NT2/D1 (cell line): ENCODE data around the gene FGF22.
A peak's percentile ranks its signal among the peaks of the same experiment; 100 is the strongest.

ENCODE experiments used
- DNase-seq: peaks from one replicate; pipeline ENCODE4 v3.0.0-alpha.2; 2011; ENCODE audit warnings: low read depth, low spot score
- H3K27me3 ChIP-seq: 2 replicates; pipeline ENCODE4 v1.6.0; 2011; ENCODE audit warnings: mild to moderate bottlenecking; ENCODE audit not compliant: insufficient read length, insufficient read depth
- H3K36me3 ChIP-seq: 2 replicates; pipeline ENCODE4 v1.6.1; 2011; ENCODE audit warnings: mild to moderate bottlenecking, low read length, mixed read lengths; ENCODE audit not compliant: insufficient read depth, insufficient read length
- H3K4me1 ChIP-seq: 2 replicates; pipeline ENCODE4 v1.5.1; 2011; ENCODE audit not compliant: insufficient read depth, insufficient read length
- H3K4me3 ChIP-seq: 2 replicates; pipeline ENCODE4 v1.5.1; 2011; ENCODE audit warnings: low read depth; ENCODE audit not compliant: insufficient read length
- H3K9ac ChIP-seq: 2 replicates; pipeline ENCODE4 v1.6.0; 2011; ENCODE audit warnings: low read depth; ENCODE audit not compliant: insufficient read length
- H3K9me3 ChIP-seq: 2 replicates; pipeline ENCODE4 v1.5.1; 2011; ENCODE audit warnings: mild to moderate bottlenecking, low read length; ENCODE audit not compliant: insufficient read depth
- SUZ12 ChIP-seq: IDR thresholded peaks from 2 replicates; pipeline ENCODE4 v1.6.1; 2011; ENCODE audit not compliant: insufficient read length, insufficient read depth; ENCODE audit errors: extremely low read depth
- YY1 ChIP-seq: IDR thresholded peaks from 2 replicates; pipeline ENCODE4 v1.6.1; 2011; ENCODE audit not compliant: insufficient read length, insufficient read depth
- ZNF274 ChIP-seq: IDR thresholded peaks from 2 replicates; pipeline ENCODE4 v1.6.1; 2011; ENCODE audit warnings: mild to moderate bottlenecking, low read depth, low read length

Gene FGF22

DNA sequence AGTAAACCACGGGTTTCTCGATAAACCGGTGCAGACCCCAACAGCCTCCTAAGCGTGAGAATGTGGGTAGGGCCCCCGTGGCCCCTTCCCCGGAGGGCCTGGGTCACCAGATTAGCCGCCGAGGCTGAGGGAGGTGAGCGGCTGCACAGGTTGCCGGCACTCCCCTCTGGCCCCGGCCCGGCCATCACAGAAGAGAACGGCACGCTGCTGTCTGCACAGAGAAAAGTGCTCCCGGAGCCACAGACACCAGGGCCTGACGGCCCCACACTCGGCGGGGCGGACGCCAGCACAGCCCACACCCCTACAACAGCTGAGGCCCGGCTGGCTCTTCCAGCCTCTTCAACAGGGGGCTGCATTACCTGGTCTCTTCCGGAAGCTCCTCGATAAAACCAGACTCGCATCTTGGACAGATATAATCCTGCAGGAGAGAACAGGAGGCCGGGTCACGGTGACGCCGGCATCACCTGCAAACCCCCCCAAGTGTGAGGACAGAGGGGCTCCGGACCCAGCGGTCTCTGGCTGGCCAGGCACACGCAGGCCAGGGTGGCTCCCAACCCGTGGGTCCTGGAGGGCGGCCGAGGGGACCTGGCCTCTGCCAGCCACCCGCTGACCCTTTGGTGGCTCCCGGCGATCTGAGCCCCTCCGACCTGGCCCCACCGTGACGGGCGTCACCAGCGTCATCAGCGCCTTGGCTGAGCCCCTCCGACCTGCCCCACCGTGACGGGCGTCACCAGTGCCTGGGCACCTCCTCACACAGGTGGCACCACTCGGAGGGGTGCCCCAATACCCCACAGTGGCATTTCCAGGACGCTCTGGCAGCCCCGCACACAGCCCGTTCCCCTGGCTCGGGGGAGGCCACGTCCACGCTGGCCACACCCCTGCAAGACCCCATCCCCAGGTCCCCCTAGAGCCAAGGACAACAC, 13.0 kb downstream of the FGF22 start:
- peaks cover 86% of the 10 kb centered on the region for H3K36me3 ChIP-seq

GRCh38 chr19:653425-653824, 13.7 kb downstream of the FGF22 start:
- peaks cover 87% of the 10 kb centered on the region for H3K36me3 ChIP-seq
- H3K4me3 ChIP-seq, result no peak overlapping the region
- H3K9me3 ChIP-seq, result no peaks in the 10 kb centered on the region
- no peak for DNase-seq
- peaks cover 22% of the 10 kb centered on the region for H3K4me1 ChIP-seq
- H3K27me3 ChIP-seq, result no peaks in the 10 kb centered on the region
- TF ChIP-seq SUZ12 (no peak), ZNF274 (no peak), YY1 (no peak)
- peak overlapping the region; percentile 61 for H3K9ac ChIP-seq

More for the DNA sequence above, 13.0 kb downstream of the FGF22 start:
- H3K4me1 ChIP-seq, result peaks cover 20% of the 10 kb centered on the region
- peak overlapping the region; percentile 61 for H3K9ac ChIP-seq
- H3K4me3 ChIP-seq, result no peak overlapping the region
- DNase-seq, result no peak
- TF ChIP-seq ZNF274, result no peak
- TF ChIP-seq SUZ12, result no peak
- no peak for TF ChIP-seq YY1
- no peaks in the 10 kb centered on the region for H3K27me3 ChIP-seq
- no peaks in the 10 kb centered on the region for H3K9me3 ChIP-seq

DNA sequence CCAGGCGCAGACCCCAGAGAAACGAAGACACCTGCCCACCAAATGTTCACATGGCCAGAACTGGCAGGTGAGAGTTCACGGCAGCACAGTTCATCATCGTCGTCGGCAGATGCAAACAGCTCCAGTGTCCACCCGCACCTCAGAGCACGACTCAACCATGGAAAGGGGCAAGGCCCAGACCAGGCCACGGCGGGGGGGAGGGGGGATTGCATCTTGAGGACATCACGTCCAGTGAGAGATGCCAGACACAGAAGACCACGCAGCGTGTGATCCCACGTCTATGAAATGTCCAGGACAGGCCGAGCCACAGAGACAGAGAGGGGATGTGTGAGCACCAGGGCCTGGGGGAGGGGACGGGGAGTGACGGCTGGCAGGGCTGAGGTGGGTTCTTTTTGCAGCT, 16.0 kb downstream of the FGF22 start:
- DNase-seq, result no peak
- Histone ChIP-seq H3K4me1 (peaks cover 42% of the 10 kb centered on the region), H3K4me3 (no peak overlapping the region), H3K9ac (peak overlapping the region; percentile 67), H3K36me3 (peaks cover 93% of the 10 kb centered on the region), H3K9me3 (no peaks in the 10 kb centered on the region), H3K27me3 (no peaks in the 10 kb centered on the region)
- TF ChIP-seq ZNF274 (no peak), SUZ12 (no peak), YY1 (no peak)

DNA sequence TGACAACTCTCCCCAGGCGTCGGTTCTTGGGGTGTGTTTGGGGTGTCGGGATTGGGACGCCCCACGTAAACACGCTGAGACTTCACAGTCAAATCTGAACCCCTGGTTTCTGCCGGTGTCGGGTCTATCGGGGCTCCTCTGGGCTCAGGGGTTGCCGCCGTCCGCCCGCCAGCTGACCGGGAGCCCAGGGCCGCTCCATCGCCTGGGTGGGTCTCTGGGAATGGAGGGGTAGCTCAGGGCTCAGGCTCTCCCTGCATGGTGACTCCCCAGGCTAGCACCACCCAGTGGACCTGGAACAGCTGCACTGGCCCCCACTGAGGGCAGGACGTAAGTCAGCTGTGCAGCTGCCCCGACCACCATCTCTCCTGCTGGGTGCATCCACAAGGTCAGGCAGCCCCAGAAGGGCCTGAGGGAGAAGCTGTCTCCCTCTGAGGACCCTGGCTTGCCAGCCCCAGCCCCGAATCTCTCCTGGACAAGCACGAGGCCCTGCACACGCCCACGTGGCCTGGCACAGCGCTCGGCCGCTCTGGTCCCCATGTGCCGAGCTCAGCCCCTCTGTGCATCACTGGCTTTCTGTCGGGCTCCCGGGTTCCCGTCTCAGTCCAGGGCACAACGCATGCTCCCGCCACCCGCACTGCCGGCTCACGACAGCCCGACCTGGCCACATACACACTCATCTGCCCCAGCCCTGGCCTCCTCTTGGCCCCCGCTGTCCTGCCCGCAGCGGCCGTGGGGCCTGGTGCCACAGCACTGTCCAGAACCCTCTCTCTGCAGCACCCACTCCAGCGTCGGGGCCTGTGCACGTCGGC, 17.3 kb downstream of the FGF22 start:
- H3K9me3 ChIP-seq, result no peaks in the 10 kb centered on the region
- H3K36me3 ChIP-seq, result peaks cover 93% of the 10 kb centered on the region
- no peak overlapping the region for H3K4me3 ChIP-seq
- TF ChIP-seq ZNF274 (no peak), YY1 (no peak), SUZ12 (no peak)
- peak overlapping the region; percentile 61 for H3K9ac ChIP-seq
- no peak for DNase-seq
- peaks cover 53% of the 10 kb centered on the region for H3K4me1 ChIP-seq
- no peaks in the 10 kb centered on the region for H3K27me3 ChIP-seq

- no peak for TF ChIP-seq YY1
- no peak for TF ChIP-seq ZNF274
- TF ChIP-seq SUZ12, result no peak
- no peaks in the 10 kb centered on the region for H3K9me3 ChIP-seq
- H3K27me3 ChIP-seq, result no peaks in the 10 kb centered on the region
- peaks cover 89% of the 10 kb centered on the region for H3K36me3 ChIP-seq
- no peak overlapping the region for H3K4me3 ChIP-seq
- peaks cover 53% of the 10 kb centered on the region for H3K4me1 ChIP-seq
- DNase-seq, result no peak
- peak overlapping the region; percentile 42 for H3K9ac ChIP-seq
Measured at GRCh38 chr19:657611-658010, 17.9 kb downstream of the FGF22 start.

DNA sequence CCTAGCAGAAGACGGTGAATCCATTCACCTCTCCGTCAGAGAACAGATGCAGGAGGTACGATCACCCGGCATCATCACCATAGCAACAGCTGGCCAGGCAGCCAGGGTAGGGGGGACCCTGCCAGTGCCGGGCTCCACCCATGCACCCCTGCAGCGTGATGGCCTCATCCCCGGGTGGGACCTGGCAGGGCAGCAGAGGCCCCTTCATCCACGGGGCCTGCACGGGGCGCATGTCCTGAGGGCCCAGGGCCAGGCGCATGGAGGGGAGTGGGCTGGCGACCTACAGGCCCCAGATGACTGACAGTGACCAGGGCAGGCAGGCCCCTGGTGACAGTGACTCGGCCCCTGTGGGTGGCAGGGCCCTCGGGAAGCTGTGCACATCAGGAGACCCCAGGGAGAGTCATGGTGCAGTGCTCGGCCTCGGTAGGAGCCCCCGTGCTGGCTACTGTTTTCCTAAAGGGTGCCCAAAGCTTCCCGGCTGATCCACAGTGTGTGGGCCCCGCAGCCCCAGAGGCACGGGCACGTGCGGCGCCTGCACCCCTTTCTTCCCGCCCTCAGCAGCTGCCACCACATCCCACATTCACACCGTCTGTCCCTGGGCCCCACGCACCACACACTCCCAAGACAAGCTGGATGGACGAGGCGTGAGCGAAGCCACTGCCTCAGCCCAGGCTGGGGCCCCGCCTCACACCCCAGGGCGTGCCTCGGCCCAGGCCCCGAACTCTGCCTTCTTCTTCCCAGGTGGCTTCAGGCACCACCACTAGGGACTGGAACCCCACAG, 18.6 kb downstream of the FGF22 start:
- Histone ChIP-seq H3K4me3 (no peak overlapping the region), H3K4me1 (peaks cover 52% of the 10 kb centered on the region), H3K9ac (peak overlapping the region; percentile 50), H3K36me3 (peaks cover 82% of the 10 kb centered on the region), H3K9me3 (no peaks in the 10 kb centered on the region), H3K27me3 (no peaks in the 10 kb centered on the region)
- DNase-seq, result no peak
- no peak for TF ChIP-seq ZNF274
- no peak for TF ChIP-seq SUZ12
- no peak for TF ChIP-seq YY1
